Measurements from ENCODE around the gene ACTR1A. TPM values are rescaled to one million over a fixed set of nuclear protein-coding genes. Genes with fewer than 3 reads are reported as not detected.

Gene ACTR1A
- total RNA-seq, 1 experiment from 2014 or later = 93.6 TPM

- TF ChIP-seq ZNF671 (CRISPR knock-in tag; IDR thresholded peaks at IDR 0.05) (no peak), ZNF317 (CRISPR knock-in tag; IDR thresholded peaks at IDR 0.05; ENCODE audit: borderline replicate concordance, low read depth) (no peak)
- TF ChIP-seq, protein P1, sequence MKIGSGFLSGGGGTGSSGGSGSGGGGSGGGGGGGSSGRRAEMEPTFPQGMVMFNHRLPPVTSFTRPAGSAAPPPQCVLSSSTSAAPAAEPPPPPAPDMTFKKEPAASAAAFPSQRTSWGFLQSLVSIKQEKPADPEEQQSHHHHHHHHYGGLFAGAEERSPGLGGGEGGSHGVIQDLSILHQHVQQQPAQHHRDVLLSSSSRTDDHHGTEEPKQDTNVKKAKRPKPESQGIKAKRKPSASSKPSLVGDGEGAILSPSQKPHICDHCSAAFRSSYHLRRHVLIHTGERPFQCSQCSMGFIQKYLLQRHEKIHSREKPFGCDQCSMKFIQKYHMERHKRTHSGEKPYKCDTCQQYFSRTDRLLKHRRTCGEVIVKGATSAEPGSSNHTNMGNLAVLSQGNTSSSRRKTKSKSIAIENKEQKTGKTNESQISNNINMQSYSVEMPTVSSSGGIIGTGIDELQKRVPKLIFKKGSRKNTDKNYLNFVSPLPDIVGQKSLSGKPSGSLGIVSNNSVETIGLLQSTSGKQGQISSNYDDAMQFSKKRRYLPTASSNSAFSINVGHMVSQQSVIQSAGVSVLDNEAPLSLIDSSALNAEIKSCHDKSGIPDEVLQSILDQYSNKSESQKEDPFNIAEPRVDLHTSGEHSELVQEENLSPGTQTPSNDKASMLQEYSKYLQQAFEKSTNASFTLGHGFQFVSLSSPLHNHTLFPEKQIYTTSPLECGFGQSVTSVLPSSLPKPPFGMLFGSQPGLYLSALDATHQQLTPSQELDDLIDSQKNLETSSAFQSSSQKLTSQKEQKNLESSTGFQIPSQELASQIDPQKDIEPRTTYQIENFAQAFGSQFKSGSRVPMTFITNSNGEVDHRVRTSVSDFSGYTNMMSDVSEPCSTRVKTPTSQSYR (CRISPR knock-in tag; IDR thresholded peaks at IDR 0.05) = no peak
- TF ChIP-seq, protein P2, sequence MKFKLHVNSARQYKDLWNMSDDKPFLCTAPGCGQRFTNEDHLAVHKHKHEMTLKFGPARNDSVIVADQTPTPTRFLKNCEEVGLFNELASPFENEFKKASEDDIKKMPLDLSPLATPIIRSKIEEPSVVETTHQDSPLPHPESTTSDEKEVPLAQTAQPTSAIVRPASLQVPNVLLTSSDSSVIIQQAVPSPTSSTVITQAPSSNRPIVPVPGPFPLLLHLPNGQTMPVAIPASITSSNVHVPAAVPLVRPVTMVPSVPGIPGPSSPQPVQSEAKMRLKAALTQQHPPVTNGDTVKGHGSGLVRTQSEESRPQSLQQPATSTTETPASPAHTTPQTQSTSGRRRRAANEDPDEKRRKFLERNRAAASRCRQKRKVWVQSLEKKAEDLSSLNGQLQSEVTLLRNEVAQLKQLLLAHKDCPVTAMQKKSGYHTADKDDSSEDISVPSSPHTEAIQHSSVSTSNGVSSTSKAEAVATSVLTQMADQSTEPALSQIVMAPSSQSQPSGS (CRISPR knock-in tag; IDR thresholded peaks at IDR 0.05; ENCODE audit: borderline replicate concordance, low read depth) = no peak
Measured at GRCh38 chr10:102473445-102474331, 28.8 kb downstream of the ACTR1A start (continued).

DNA sequence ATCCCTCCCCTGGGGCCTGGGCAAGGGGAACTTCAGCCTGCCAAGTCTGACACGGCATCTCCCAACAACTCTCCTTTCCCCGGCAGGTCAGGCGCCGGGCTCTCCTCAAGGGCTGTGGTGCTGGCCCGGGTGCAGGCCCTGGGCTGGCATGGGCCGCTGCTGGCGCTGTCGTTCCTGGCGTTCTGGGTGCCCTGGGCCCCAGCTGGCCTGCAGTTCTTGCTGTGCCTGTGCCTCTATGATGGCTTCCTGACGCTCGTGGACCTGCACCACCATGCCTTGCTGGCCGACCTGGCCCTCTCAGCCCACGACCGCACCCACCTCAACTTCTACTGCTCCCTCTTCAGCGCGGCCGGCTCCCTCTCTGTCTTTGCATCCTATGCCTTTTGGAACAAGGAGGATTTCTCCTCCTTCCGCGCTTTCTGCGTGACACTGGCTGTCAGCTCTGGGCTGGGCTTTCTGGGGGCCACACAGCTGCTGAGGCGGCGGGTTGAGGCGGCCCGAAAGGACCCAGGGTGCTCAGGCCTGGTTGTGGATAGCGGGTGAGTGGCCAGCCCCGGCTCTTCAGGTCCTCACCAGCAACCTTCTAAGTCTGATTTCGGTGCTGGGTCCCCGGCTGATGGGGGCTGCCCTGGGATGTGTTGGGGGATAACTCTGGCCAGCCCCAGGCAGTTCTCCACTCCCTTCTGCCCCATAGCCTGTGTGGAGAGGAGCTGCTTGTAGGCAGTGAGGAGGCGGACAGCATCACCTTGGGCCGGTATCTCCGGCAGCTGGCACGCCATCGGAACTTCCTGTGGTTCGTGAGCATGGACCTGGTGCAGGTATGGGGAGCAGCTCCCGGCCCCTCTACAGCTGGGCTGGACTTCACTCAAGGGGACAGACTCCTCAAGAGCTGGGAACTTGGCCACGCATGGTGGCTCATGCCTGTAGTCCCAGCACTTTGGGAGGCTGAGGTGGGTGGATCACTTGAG lies 31.6 kb downstream of the ACTR1A start:
- H3K36me3 Mint-ChIP-seq = peaks cover 14% of the 10 kb centered on the region
- no peak for TF ChIP-seq ESRRA (CRISPR knock-in tag; IDR thresholded peaks at IDR 0.05; ENCODE audit: borderline replicate concordance)
- no peak for TF ChIP-seq IRF2 (CRISPR knock-in tag; IDR thresholded peaks at IDR 0.05; ENCODE audit: borderline replicate concordance, low read depth)
- no peak for TF ChIP-seq NR1H2 (CRISPR knock-in tag; IDR thresholded peaks at IDR 0.05)
- TF ChIP-seq, protein P2 (CRISPR knock-in tag; IDR thresholded peaks at IDR 0.05; ENCODE audit: borderline replicate concordance, low read depth) = no peak
- TF ChIP-seq CDX4 (CRISPR knock-in tag; IDR thresholded peaks at IDR 0.05; ENCODE audit: borderline replicate concordance) = no peak
- no peak for TF ChIP-seq E2F5 (CRISPR knock-in tag; IDR thresholded peaks at IDR 0.05)
- no peak overlapping the region for H3K27ac Mint-ChIP-seq
- H3K27me3 Mint-ChIP-seq (ENCODE audit: low read depth) = no peaks in the 10 kb centered on the region
- ChIA-PET POLR2A (no interaction called here), CTCF (interaction anchor here (0.6 to 1.6 kb wide), 5 partner anchors 8 to 240 kb away, joined by 3 read pairs; no protein-coding TSS in a partner anchor)
- DNase-seq (ENCODE audit: low spot score) (no peak), ATAC-seq (no peak)
- H3K4me3 Mint-ChIP-seq = no peak overlapping the region
- no peaks in the 10 kb centered on the region for H3K9me3 Mint-ChIP-seq
- 0 out of 2 replicates have a peak, but pooled peaks cover 3% of the 10 kb centered on the region for H3K4me1 Mint-ChIP-seq

GRCh38 chr10:102468683-102469082 lies 33.8 kb downstream of the ACTR1A start:
- H3K4me3 Mint-ChIP-seq = no peak overlapping the region
- H3K36me3 Mint-ChIP-seq = peaks cover 6% of the 10 kb centered on the region; the same call in 1 of the 2 replicates
- no peaks in the 10 kb centered on the region for H3K9me3 Mint-ChIP-seq
- ATAC-seq (no peak), DNase-seq (ENCODE audit: low spot score) (no peak)
- ChIA-PET POLR2A (no interaction called here), CTCF (interaction anchor here (1.4 kb wide), 1 partner anchor 18 kb away, joined by 3 read pairs; the partner anchor contains the start of gene C10orf95)
- no peak overlapping the region for H3K27ac Mint-ChIP-seq
- H3K27me3 Mint-ChIP-seq (ENCODE audit: low read depth) = no peaks in the 10 kb centered on the region
- peaks cover 10% of the 10 kb centered on the region for H3K4me1 Mint-ChIP-seq
- TF ChIP-seq, protein P3, sequence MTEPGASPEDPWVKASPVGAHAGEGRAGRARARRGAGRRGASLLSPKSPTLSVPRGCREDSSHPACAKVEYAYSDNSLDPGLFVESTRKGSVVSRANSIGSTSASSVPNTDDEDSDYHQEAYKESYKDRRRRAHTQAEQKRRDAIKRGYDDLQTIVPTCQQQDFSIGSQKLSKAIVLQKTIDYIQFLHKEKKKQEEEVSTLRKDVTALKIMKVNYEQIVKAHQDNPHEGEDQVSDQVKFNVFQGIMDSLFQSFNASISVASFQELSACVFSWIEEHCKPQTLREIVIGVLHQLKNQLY (CRISPR knock-in tag; IDR thresholded peaks at IDR 0.05) = no peak
- TF ChIP-seq ZNF416 (CRISPR knock-in tag; IDR thresholded peaks at IDR 0.05) (no peak), STAT6 (CRISPR knock-in tag; conservative IDR thresholded peaks at IDR 0.05; ENCODE audit: low read depth) (no peak)
- TF ChIP-seq, protein P1 (CRISPR knock-in tag; IDR thresholded peaks at IDR 0.05) = no peak
